PFSK-1 (cell line): ENCODE results near the gene LRRC23.

ENCODE experiments used
- FOXP2 ChIP-seq: optimal IDR thresholded peaks from 2 replicates; pipeline ENCODE3; 2011; ENCODE audit warnings: borderline replicate concordance, control low read depth, inconsistent platforms; ENCODE audit not compliant: insufficient read depth; ENCODE audit errors: extremely low read length, extremely low read depth
- POLR2AphosphoS5 ChIP-seq: IDR thresholded peaks from 2 replicates; pipeline ENCODE4 v1.6.1; 2012; ENCODE audit warnings: low read depth, mild to moderate bottlenecking, control low read depth, low read length, moderate library complexity
- SIN3A ChIP-seq: IDR thresholded peaks from 2 replicates; pipeline ENCODE4 v1.6.1; 2012; ENCODE audit warnings: mild to moderate bottlenecking, low read length, moderate library complexity, borderline replicate concordance; ENCODE audit not compliant: insufficient read depth
- TAF1 ChIP-seq: IDR thresholded peaks from 2 replicates; pipeline ENCODE4 v1.6.1; 2012; ENCODE audit warnings: low read length, control low read depth, borderline replicate concordance; ENCODE audit not compliant: insufficient read depth
- TF ChIP-seq, protein P1 (sequence below), 2 experiments: IDR thresholded peaks; 2 replicates each; pipeline versions ENCODE4 v1.6.1 to v1.8.0; 2011 to 2012; ENCODE audit warnings: low read depth in 2 of 2, low read length in 2 of 2, control low read depth in 1 of 2, inconsistent platforms in 1 of 2, mild to moderate bottlenecking in 1 of 2, moderate library complexity in 1 of 2; ENCODE audit not compliant: insufficient read depth in 1 of 2

DNA sequence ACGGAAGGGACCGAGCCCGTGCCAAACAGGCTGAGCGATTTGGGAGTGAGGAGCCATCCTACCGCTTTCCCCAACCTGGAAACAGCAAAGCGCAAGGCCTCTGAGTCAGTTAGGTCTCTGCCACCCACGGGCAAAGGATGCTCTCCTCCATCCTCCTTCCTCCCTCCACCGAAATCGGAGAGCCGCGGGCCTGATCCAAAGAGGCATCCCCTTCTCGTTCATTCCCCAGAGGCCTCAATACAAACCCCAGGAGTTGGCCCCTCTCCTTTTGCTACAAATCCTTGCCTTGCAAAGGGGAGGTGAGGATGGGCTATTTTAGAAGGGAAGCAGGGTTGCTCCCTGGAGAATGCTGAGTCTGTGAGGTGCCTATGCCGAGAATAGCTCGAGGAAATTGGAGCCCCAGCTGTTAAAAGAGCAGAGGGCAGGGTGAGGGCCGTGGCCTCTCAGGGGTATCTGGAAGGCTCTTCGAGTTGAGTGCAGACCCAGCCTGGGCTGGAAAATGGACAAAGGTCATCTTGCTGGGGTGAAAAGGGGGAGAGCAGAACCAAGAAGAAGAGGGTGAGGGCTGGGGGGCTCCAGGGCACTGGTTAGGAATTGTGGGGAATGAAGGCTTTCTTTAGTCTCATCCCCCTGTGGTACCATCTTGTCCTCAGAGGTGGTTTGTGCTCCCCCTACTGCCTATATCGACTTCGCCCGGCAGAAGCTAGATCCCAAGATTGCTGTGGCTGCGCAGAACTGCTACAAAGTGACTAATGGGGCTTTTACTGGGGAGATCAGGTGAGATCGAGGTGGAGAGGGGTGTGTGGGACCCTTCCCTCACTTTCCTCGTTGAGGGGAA lies 36.2 kb upstream of the LRRC23 start:
- no peak for TF ChIP-seq TAF1
- no peak for TF ChIP-seq POLR2AphosphoS5
- TF ChIP-seq, protein P1, sequence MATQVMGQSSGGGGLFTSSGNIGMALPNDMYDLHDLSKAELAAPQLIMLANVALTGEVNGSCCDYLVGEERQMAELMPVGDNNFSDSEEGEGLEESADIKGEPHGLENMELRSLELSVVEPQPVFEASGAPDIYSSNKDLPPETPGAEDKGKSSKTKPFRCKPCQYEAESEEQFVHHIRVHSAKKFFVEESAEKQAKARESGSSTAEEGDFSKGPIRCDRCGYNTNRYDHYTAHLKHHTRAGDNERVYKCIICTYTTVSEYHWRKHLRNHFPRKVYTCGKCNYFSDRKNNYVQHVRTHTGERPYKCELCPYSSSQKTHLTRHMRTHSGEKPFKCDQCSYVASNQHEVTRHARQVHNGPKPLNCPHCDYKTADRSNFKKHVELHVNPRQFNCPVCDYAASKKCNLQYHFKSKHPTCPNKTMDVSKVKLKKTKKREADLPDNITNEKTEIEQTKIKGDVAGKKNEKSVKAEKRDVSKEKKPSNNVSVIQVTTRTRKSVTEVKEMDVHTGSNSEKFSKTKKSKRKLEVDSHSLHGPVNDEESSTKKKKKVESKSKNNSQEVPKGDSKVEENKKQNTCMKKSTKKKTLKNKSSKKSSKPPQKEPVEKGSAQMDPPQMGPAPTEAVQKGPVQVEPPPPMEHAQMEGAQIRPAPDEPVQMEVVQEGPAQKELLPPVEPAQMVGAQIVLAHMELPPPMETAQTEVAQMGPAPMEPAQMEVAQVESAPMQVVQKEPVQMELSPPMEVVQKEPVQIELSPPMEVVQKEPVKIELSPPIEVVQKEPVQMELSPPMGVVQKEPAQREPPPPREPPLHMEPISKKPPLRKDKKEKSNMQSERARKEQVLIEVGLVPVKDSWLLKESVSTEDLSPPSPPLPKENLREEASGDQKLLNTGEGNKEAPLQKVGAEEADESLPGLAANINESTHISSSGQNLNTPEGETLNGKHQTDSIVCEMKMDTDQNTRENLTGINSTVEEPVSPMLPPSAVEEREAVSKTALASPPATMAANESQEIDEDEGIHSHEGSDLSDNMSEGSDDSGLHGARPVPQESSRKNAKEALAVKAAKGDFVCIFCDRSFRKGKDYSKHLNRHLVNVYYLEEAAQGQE (IDR thresholded peaks at IDR 0.05; ENCODE audit: insufficient read depth in 1 of 2, low read depth in 2 of 2, low read length in 2 of 2): no peak
- no peak for TF ChIP-seq SIN3A
- TF ChIP-seq FOXP2: no peak
